Tibial nerve (tissue), 4 donors: ENCODE results near the gene WNT2B. TPM values are rescaled to one million over a fixed set of nuclear protein-coding genes. Genes with fewer than 3 reads are reported as not detected.

Source experiments
- DNase-seq, 2 donors: peaks; one replicate each; pipeline ENCODE4 v3.0.0-alpha.2; 2019; ENCODE audit warnings: low spot score in 2 of 2
- H3K27ac ChIP-seq, 4 donors: fragments of 200-600 bp; sonication (generic) in 3 of 4; one replicate each; pipeline ENCODE4 v1.5.1; 2017 to 2019; ENCODE audit warnings: mild to moderate bottlenecking in 1 of 4
- H3K27me3 ChIP-seq, 2 donors: fragments of 200-600 bp; sonication (generic) in 1 of 2; one replicate each; pipeline versions ENCODE4 v1.5.1 to v1.6.0; 2017 to 2019
- H3K36me3 ChIP-seq, 3 donors: fragments of 200-600 bp; sonication (generic); one replicate each; pipeline ENCODE4 v1.5.1; 2018 to 2019
- H3K4me1 ChIP-seq, 4 donors: fragments of 200-600 bp; sonication (generic) in 3 of 4; one replicate each; pipeline ENCODE4 v1.5.1; 2017 to 2019
- H3K4me3 ChIP-seq, 4 donors: fragments of 200-600 bp; sonication (generic) in 3 of 4; one replicate each; pipeline ENCODE4 v1.5.1; 2017 to 2019; ENCODE audit warnings: mild to moderate bottlenecking in 1 of 4, moderate library complexity in 1 of 4
- H3K9me3 ChIP-seq, 4 donors: fragments of 200-600 bp; sonication (generic) in 3 of 4; one replicate each; pipeline ENCODE4 v1.5.1; 2017 to 2019
- CTCF ChIP-seq, 5 experiments: fragments of 200-600 bp in 3 of 5; fragments of 450-650 bp in 2 of 5; sonication (generic) in 3 of 5; IDR thresholded peaks; one replicate each; pipeline ENCODE4 v1.5.1; 2016 to 2019; ENCODE audit warnings: antibody characterized with exemption in 5 of 5, mild to moderate bottlenecking in 3 of 5, moderate library complexity in 2 of 5
- EP300 ChIP-seq, 2 donors: sonication (generic); formaldehyde crosslinking; IDR thresholded peaks; one replicate each; pipeline ENCODE4 v1.6.1; 2017; ENCODE audit warnings: antibody characterized with exemption in 2 of 2, mild to moderate bottlenecking in 1 of 2
- POLR2A ChIP-seq, 2 donors: fragments of 450-650 bp; IDR thresholded peaks; one replicate each; pipeline ENCODE4 v1.6.1; 2017; ENCODE audit warnings: antibody characterized with exemption in 2 of 2, mild to moderate bottlenecking in 2 of 2, moderate library complexity in 2 of 2
- WGBS, 2 donors: methylation state at CpG; one replicate each; pipeline ENCODE4 v1.1.5; 2018; 5-methylcytosine and 5-hydroxymethylcytosine counted together
- total RNA-seq, 4 donors: library from RNA; depleted of rRNA; stranded (reverse); fragments of >200 nt; gene quantifications; one replicate each; pipeline ENCODE4 v1.1.0, GENCODE V29; 2016

The WNT2B gene
- total RNA-seq, 4 donors from 2014 or later: 3.6 to 12.2 (median 9.7) TPM

- H3K27me3 ChIP-seq: no peaks in the 10 kb centered on the region
- H3K9me3 ChIP-seq: no peaks in the 10 kb centered on the region
- DNase-seq: no peak
- peaks cover 0 to 40% (median 0%) of the 10 kb centered on the region in 3 donors for H3K36me3 ChIP-seq
- H3K27ac ChIP-seq: no peak overlapping the region
- no peak for TF ChIP-seq CTCF (IDR thresholded peaks at IDR 0.05)
- TF ChIP-seq EP300 (IDR thresholded peaks at IDR 0.05): no peak
- TF ChIP-seq POLR2A (IDR thresholded peaks at IDR 0.05): no peak
- H3K4me1 ChIP-seq: peaks cover 0 to 13% (median 0%) of the 10 kb centered on the region in 4 donors
- H3K4me3 ChIP-seq: no peak overlapping the region
- 0 to 46% methylated on average over 1 of the region's 1 CpG for WGBS, 2 donors
Measured at GRCh38 chr1:112540226-112540794, 31.5 kb downstream of the WNT2B start.

GRCh38 chr1:112541299-112541698 lies 32.5 kb downstream of the WNT2B start:
- H3K4me1 ChIP-seq: peaks cover 0 to 14% (median 0%) of the 10 kb centered on the region in 4 donors
- no peaks in the 10 kb centered on the region for H3K9me3 ChIP-seq
- 58 to 94% methylated on average over 1 of the region's 1 CpG for WGBS, 2 donors
- peaks cover 0 to 37% (median 0%) of the 10 kb centered on the region in 3 donors for H3K36me3 ChIP-seq
- no peak overlapping the region for H3K27ac ChIP-seq
- no peak overlapping the region for H3K4me3 ChIP-seq
- no peak for DNase-seq
- TF ChIP-seq POLR2A (IDR thresholded peaks at IDR 0.05) (no peak), CTCF (IDR thresholded peaks at IDR 0.05) (no peak), EP300 (IDR thresholded peaks at IDR 0.05) (no peak)
- no peaks in the 10 kb centered on the region for H3K27me3 ChIP-seq

GRCh38 chr1:112542206-112542973 lies 33.6 kb downstream of the WNT2B start:
- no peak overlapping the region for H3K27ac ChIP-seq
- DNase-seq: no peak
- no peaks in the 10 kb centered on the region for H3K27me3 ChIP-seq
- peaks cover 0 to 14% (median 0%) of the 10 kb centered on the region in 4 donors for H3K4me1 ChIP-seq
- TF ChIP-seq EP300 (IDR thresholded peaks at IDR 0.05): no peak
- TF ChIP-seq POLR2A (IDR thresholded peaks at IDR 0.05): no peak
- no peak for TF ChIP-seq CTCF (IDR thresholded peaks at IDR 0.05)
- no peaks in the 10 kb centered on the region for H3K9me3 ChIP-seq
- WGBS, 2 donors: 90 to 92% methylated on average over 9 of the region's 9 CpGs
- no peak overlapping the region for H3K4me3 ChIP-seq
- peaks cover 0 to 37% (median 0%) of the 10 kb centered on the region in 3 donors for H3K36me3 ChIP-seq

- Histone ChIP-seq H3K4me1 (peaks cover 0 to 14% (median 0%) of the 10 kb centered on the region in 4 donors), H3K9me3 (no peaks in the 10 kb centered on the region), H3K27me3 (no peaks in the 10 kb centered on the region), H3K36me3 (peaks cover 0 to 36% (median 0%) of the 10 kb centered on the region in 3 donors), H3K27ac (peak overlapping the region in 2 of 4 donors; percentile 29 to 51), H3K4me3 (no peak overlapping the region)
- no peak for TF ChIP-seq CTCF (IDR thresholded peaks at IDR 0.05)
- TF ChIP-seq EP300 (IDR thresholded peaks at IDR 0.05): peak in 1 of 2 donors; percentile 39
- TF ChIP-seq POLR2A (IDR thresholded peaks at IDR 0.05): no peak
- no peak for DNase-seq
- 36 to 42% methylated on average over 1 of the region's 1 CpG for WGBS, 2 donors
Measured at GRCh38 chr1:112544011-112544688, 35.4 kb downstream of the WNT2B start.
